Liver (tissue), 9 donors: Measurements from ENCODE around the gene ZNF429. TPM values are rescaled to one million over a fixed set of nuclear protein-coding genes. Genes with fewer than 3 reads are reported as not detected.
A peak's percentile ranks its signal among the peaks of the same experiment; 100 is the strongest.

Experiments
- DNase-seq: peaks from one replicate; pipeline ENCODE4 v3.0.0-alpha.2; 2017; ENCODE audit warnings: low spot score
- H3K27ac ChIP-seq, 2 donors: one replicate each; pipeline ENCODE4 v1.7.0; 2013; ENCODE audit warnings: inconsistent platforms in 2 of 2, low read length in 2 of 2, control low read depth in 1 of 2, low read depth in 1 of 2, mild to moderate bottlenecking in 1 of 2
- H3K27me3 ChIP-seq, 4 donors: one replicate each; pipeline versions ENCODE4 v1.6.1 to v1.7.0; 2013; ENCODE audit warnings: low read length in 3 of 4, inconsistent platforms in 1 of 4, mild to moderate bottlenecking in 1 of 4, moderate library complexity in 1 of 4; ENCODE audit not compliant: control insufficient read depth in 4 of 4, insufficient read depth in 4 of 4
- H3K36me3 ChIP-seq, 4 donors: one replicate each; pipeline versions ENCODE4 v1.6.1 to v1.7.0; 2013; ENCODE audit warnings: low read length in 3 of 4, mild to moderate bottlenecking in 3 of 4, low read depth in 1 of 4, moderate library complexity in 1 of 4; ENCODE audit not compliant: control insufficient read depth in 4 of 4, insufficient read depth in 3 of 4
- H3K4me1 ChIP-seq, 4 donors: one replicate each; pipeline versions ENCODE4 v1.6.1 to v1.7.0; 2013; ENCODE audit warnings: low read length in 3 of 4, mild to moderate bottlenecking in 3 of 4, moderate library complexity in 1 of 4; ENCODE audit not compliant: control insufficient read depth in 4 of 4, insufficient read depth in 4 of 4
- H3K4me3 ChIP-seq, 3 donors: one replicate each; pipeline versions ENCODE4 v1.6.1 to v1.7.0; 2013; ENCODE audit warnings: low read length in 3 of 3, control low read depth in 1 of 3, low read depth in 1 of 3, mild to moderate bottlenecking in 1 of 3
- H3K9ac ChIP-seq, 2 donors: one replicate each; pipeline ENCODE4 v1.7.0; 2013; ENCODE audit warnings: low read length in 2 of 2, mild to moderate bottlenecking in 2 of 2, moderate library complexity in 2 of 2, control low read depth in 1 of 2, low read depth in 1 of 2
- H3K9me3 ChIP-seq, 4 donors: one replicate each; pipeline versions ENCODE4 v1.6.1 to v1.7.0; 2013; ENCODE audit warnings: low read length in 3 of 4; ENCODE audit not compliant: control insufficient read depth in 4 of 4
- EGR1 ChIP-seq, 2 donors: IDR thresholded peaks; 2 replicates each; pipeline ENCODE4 v1.6.1; 2016 to 2018; ENCODE audit warnings: antibody characterized with exemption in 2 of 2, low read depth in 2 of 2
- FOXA1 ChIP-seq: IDR thresholded peaks from 2 replicates; pipeline ENCODE4 v1.6.1; 2016; ENCODE audit warnings: antibody characterized with exemption
- FOXA2 ChIP-seq: IDR thresholded peaks from 2 replicates; pipeline ENCODE4 v1.6.1; 2016; ENCODE audit warnings: antibody characterized with exemption
- GABPA ChIP-seq, 2 donors: IDR thresholded peaks in 1 of 2; conservative IDR thresholded peaks in 1 of 2; 2 replicates each; pipeline ENCODE4 v1.6.1; 2016; ENCODE audit warnings: antibody characterized with exemption in 2 of 2, mild to moderate bottlenecking in 1 of 2, moderate library complexity in 1 of 2
- HNF4A ChIP-seq, 2 donors: conservative IDR thresholded peaks; 2 replicates each; pipeline ENCODE4 v1.6.1; 2016; ENCODE audit warnings: antibody characterized with exemption in 2 of 2, mild to moderate bottlenecking in 2 of 2
- HNF4G ChIP-seq: IDR thresholded peaks from 2 replicates; pipeline ENCODE4 v1.6.1; 2016; ENCODE audit warnings: antibody characterized with exemption
- JUND ChIP-seq, 2 donors: IDR thresholded peaks; 2 replicates each; pipeline ENCODE4 v1.6.1; 2016; ENCODE audit warnings: antibody characterized with exemption in 2 of 2
- MAX ChIP-seq: IDR thresholded peaks from 2 replicates; pipeline ENCODE4 v1.6.1; 2016; ENCODE audit warnings: antibody characterized with exemption
- NR2F2 ChIP-seq: IDR thresholded peaks from 2 replicates; pipeline ENCODE4 v1.6.1; 2016; ENCODE audit warnings: antibody characterized with exemption
- RAD21 ChIP-seq, 2 donors: IDR thresholded peaks; 2 replicates each; pipeline ENCODE4 v1.6.1; 2016; ENCODE audit warnings: antibody characterized with exemption in 2 of 2, mild to moderate bottlenecking in 2 of 2
- REST ChIP-seq: IDR thresholded peaks from 2 replicates; pipeline ENCODE4 v1.6.1; 2016; ENCODE audit warnings: antibody characterized with exemption, mild to moderate bottlenecking
- RXRA ChIP-seq, 2 donors: IDR thresholded peaks; 2 replicates each; pipeline ENCODE4 v1.6.1; 2017 to 2018; ENCODE audit warnings: antibody characterized with exemption in 2 of 2, mild to moderate bottlenecking in 1 of 2
- SP1 ChIP-seq: IDR thresholded peaks from 2 replicates; pipeline ENCODE4 v1.6.1; 2018; ENCODE audit warnings: antibody characterized with exemption, mild to moderate bottlenecking
- TAF1 ChIP-seq: conservative IDR thresholded peaks from 2 replicates; pipeline ENCODE4 v1.6.1; 2016; ENCODE audit warnings: antibody characterized with exemption, mild to moderate bottlenecking
- YY1 ChIP-seq: IDR thresholded peaks from 2 replicates; pipeline ENCODE4 v1.6.1; 2016; ENCODE audit warnings: antibody characterized with exemption, mild to moderate bottlenecking
- ZBTB33 ChIP-seq: IDR thresholded peaks from 2 replicates; pipeline ENCODE4 v1.6.1; 2016; ENCODE audit warnings: antibody characterized with exemption
- WGBS: extraction: QIAGEN DNeasy Blood & Tissue Kit; methylation state at CpG from one replicate; pipeline ENCODE4 v1.1.7; 2013; 5-methylcytosine and 5-hydroxymethylcytosine counted together
- polyA plus RNA-seq, 2 donors: library from polyadenylated mRNA; stranded (reverse) in 1 of 2; unstranded in 1 of 2; fragments of 200-250 nt in 1 of 2; fragments of >200 nt in 1 of 2; fragmentation: Nextera tagmentation in 1 of 2; extraction: Ambion mirVana in 1 of 2; gene quantifications; one replicate each; pipeline versions ENCODE4 v1.2.1 to v1.2.3, GENCODE V29; 2013 to 2015
- total RNA-seq, 2 donors: library from RNA; depleted of rRNA; stranded (reverse); fragments of >200 nt; gene quantifications; one replicate each; pipeline ENCODE4 v1.2.3, GENCODE V29; 2014
- TF ChIP-seq, protein P1 (sequence below): fragments of 150-350 bp; IDR thresholded peaks from 2 replicates; pipeline ENCODE4 v1.5.1; 2017; ENCODE audit warnings: improper control_type of control experiment, low read depth, low read length; ENCODE audit not compliant: missing input control
- donor health status: healthy.
- donor health status: healthy.
- donor health status: healthy.
- donor health status: healthy.
- donor health status: healthy.

Gene ZNF429
- total and polyA plus RNA-seq, 4 donors: 4.0 to 10.1 (median 8.4) TPM

- WGBS: 38% methylated on average over 21 of the region's 21 CpGs
- Histone ChIP-seq H3K4me1 (peaks cover 0 to 2% (median 0%) of the 10 kb centered on the region in 4 donors), H3K27me3 (no peaks in the 10 kb centered on the region), H3K9me3 (peaks cover 8 to 24% (median 15%) of the 10 kb centered on the region in 4 donors), H3K27ac (peak overlapping the region; percentile 1 to 57), H3K36me3 (no peaks in the 10 kb centered on the region), H3K9ac (peak overlapping the region in 1 of 2 donors; percentile 83), H3K4me3 (peak overlapping the region; percentile 41 to 82 (median 61))
- TF ChIP-seq RAD21 (IDR thresholded peaks at IDR 0.05): no peak
- TF ChIP-seq SP1: peak; percentile 87
- TF ChIP-seq NR2F2: no peak
- peak; percentile 25 for TF ChIP-seq REST
- TF ChIP-seq RXRA (IDR thresholded peaks at IDR 0.05): no peak
- no peak for TF ChIP-seq MAX
- peak; percentile 56 to 79 for TF ChIP-seq GABPA (IDR thresholded peaks at IDR 0.05 in 1 of 2, conservative IDR thresholded peaks at IDR 0.05 in 1 of 2)
- peak; percentile 78 for TF ChIP-seq YY1
- TF ChIP-seq JUND (IDR thresholded peaks at IDR 0.05): no peak
- TF ChIP-seq EGR1 (IDR thresholded peaks at IDR 0.05; ENCODE audit: low read depth in 2 of 2): no peak
- TF ChIP-seq, protein P1, sequence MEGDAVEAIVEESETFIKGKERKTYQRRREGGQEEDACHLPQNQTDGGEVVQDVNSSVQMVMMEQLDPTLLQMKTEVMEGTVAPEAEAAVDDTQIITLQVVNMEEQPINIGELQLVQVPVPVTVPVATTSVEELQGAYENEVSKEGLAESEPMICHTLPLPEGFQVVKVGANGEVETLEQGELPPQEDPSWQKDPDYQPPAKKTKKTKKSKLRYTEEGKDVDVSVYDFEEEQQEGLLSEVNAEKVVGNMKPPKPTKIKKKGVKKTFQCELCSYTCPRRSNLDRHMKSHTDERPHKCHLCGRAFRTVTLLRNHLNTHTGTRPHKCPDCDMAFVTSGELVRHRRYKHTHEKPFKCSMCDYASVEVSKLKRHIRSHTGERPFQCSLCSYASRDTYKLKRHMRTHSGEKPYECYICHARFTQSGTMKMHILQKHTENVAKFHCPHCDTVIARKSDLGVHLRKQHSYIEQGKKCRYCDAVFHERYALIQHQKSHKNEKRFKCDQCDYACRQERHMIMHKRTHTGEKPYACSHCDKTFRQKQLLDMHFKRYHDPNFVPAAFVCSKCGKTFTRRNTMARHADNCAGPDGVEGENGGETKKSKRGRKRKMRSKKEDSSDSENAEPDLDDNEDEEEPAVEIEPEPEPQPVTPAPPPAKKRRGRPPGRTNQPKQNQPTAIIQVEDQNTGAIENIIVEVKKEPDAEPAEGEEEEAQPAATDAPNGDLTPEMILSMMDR: no peak
- no peak for TF ChIP-seq ZBTB33
- TF ChIP-seq HNF4G: no peak
- TF ChIP-seq TAF1: peak; percentile 57
- TF ChIP-seq HNF4A (conservative IDR thresholded peaks at IDR 0.05): no peak
- DNase-seq: peak; percentile 95
Measured at GRCh38 chr19:21568816-21569493, 63.6 kb downstream of the ZNF429 start.

- H3K27me3 ChIP-seq: no peaks in the 10 kb centered on the region
- H3K4me1 ChIP-seq: peaks cover 0 to 2% (median 0%) of the 10 kb centered on the region in 4 donors
- H3K4me3 ChIP-seq: peak overlapping the region in 2 of 3 donors; percentile 2 to 6
- DNase-seq: peak; percentile 72
- H3K36me3 ChIP-seq: no peaks in the 10 kb centered on the region
- WGBS: 55% methylated on average over 16 of the region's 16 CpGs
- peak overlapping the region; percentile 27 to 41 for H3K27ac ChIP-seq
- H3K9ac ChIP-seq: no peak overlapping the region
- peaks cover 8 to 24% (median 16%) of the 10 kb centered on the region in 4 donors for H3K9me3 ChIP-seq
- TF ChIP-seq NR2F2 (peak; percentile 15), HNF4A (conservative IDR thresholded peaks at IDR 0.05) (no peak), RAD21 (IDR thresholded peaks at IDR 0.05) (no peak), FOXA1 (no peak), GABPA (IDR thresholded peaks at IDR 0.05 in 1 of 2, conservative IDR thresholded peaks at IDR 0.05 in 1 of 2) (no peak), MAX (no peak), REST (peak; percentile 3), YY1 (peak; percentile 43), FOXA2 (no peak), RXRA (IDR thresholded peaks at IDR 0.05) (no peak)
Measured at GRCh38 chr19:21569494-21569865, 64.1 kb downstream of the ZNF429 start.
